ENCODE results near the gene NFIB.

DNA sequence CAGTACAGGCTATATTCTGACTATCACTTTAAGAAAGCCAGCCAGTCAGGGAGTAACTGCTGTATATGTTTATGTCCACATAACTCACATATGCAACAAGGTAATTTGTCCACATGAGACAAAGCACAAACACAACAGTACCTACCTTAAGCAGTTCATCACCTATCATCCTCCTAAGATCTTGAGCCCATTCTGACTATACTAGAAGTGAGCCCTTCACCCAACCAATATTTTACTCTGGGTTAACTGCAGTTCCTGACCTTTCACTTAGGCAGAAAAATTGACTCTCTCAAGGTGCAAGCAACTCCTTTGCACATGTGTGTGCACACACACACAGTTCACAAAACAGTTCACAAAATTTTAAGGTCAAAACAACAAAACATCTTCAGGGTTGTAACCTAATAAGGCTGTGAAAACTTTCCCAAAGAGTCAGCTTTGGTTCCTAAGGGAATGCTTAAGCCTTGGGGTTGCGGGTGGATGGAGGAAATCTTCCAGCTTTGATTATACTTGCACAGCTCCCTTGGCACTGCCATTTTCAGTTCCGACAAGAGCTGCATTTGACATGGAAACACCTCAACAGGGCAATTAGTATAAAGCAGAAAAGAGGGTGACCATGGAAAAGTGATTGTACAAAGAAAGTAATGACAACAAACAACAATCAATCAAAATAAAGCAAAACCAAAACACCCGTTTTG lies 215.3 kb downstream of the NFIB start:
- TF ChIP-seq CTCF (conservative IDR thresholded peaks at IDR 0.05; ENCODE audit: low read depth, low read length) (no peak), EZH2phosphoT487 (IDR thresholded peaks at IDR 0.05; ENCODE audit: borderline replicate concordance, low read length) (no peak)

All from PC-3 (cell line).